HCT116 (cell line): ENCODE results near the gene TTC9. TPM values are rescaled to one million over a fixed set of nuclear protein-coding genes. Genes with fewer than 3 reads are reported as not detected.

Experiments used
- ATAC-seq: fragments of 200-7000 bp; cut with Tn5 transposase; 2 replicates; pipeline ENCODE4 v1.9.1; 2020; ENCODE audit warnings: mild to moderate bottlenecking, moderate library complexity
- BruUV-seq: library from RNA; stranded (reverse); fragments of 400-500 nt; replicated peaks from 2 replicates; lab custom pipeline; 2021; lab: Mats Ljungman, UMichigan
- CTCF ChIA-PET: fragments of 300-600 bp; sonication (Branson Sonifier 250); formaldehyde crosslinking; loops from one replicate; lab custom pipeline; 2021; ENCODE audit warnings: antibody characterized with exemption; lab: Charles Lee
- POLR2A ChIA-PET: fragments of 300-600, 350-600 bp; sonication (Branson Sonifier 250); formaldehyde crosslinking; loops from one replicate; lab custom pipeline; 2021; ENCODE audit warnings: antibody characterized with exemption; lab: Charles Lee
- RAD21 ChIA-PET, 2 experiments: fragments of 300-600 bp; sonication (Branson Sonifier 250); formaldehyde crosslinking; loops; one replicate each; lab custom pipeline; 2023; ENCODE audit warnings: low total read pairs in 2 of 2; ENCODE audit not compliant: uncharacterized antibody in 2 of 2, unreplicated experiment in 2 of 2, low non-redundant PET in 1 of 2; lab: Charles Lee
- DNase-seq: peaks from one replicate; pipeline ENCODE4 v3.0.0-alpha.2; 2010; ENCODE audit warnings: low read depth, low spot score
- H2AFZ ChIP-seq: fragments of 200-600 bp; shearing (Covaris generic), sonication (generic); 2 replicates; pipeline ENCODE4 v1.6.1; 2017; ENCODE audit warnings: low read depth, mixed run types, mixed read lengths, antibody characterized with exemption, low read length; ENCODE audit not compliant: poor library complexity, severe bottlenecking
- H3K27ac ChIP-seq: 2 replicates; pipeline ENCODE4 v1.5.1; 2012; ENCODE audit warnings: low read depth, low read length
- H3K27me3 ChIP-seq: fragments of 200-600 bp; sonication (generic); 2 replicates; pipeline ENCODE4 v1.6.1; 2016; ENCODE audit warnings: mixed run types, low read length, mixed read lengths; ENCODE audit not compliant: insufficient read depth
- H3K36me3 ChIP-seq, 2 experiments: fragments of 200-500 bp in 1 of 2; fragments of 200-600 bp in 1 of 2; sonication (Bioruptor generic) in 1 of 2; sonication (generic) in 1 of 2; 2 replicates each; pipeline versions ENCODE4 v1.5.1 to v1.6.1; 2014 to 2016; ENCODE audit warnings: low read length in 2 of 2, inconsistent platforms in 1 of 2, mixed read lengths in 1 of 2, mixed run types in 1 of 2; ENCODE audit not compliant: insufficient read depth in 2 of 2, control insufficient read depth in 1 of 2
- H3K4me1 ChIP-seq, 2 experiments: fragments of 200-600 bp in 1 of 2; sonication (generic) in 1 of 2; 2 replicates each; pipeline versions ENCODE4 v1.5.1 to v1.6.1; 2012 to 2017; ENCODE audit warnings: low read length in 2 of 2, inconsistent platforms in 1 of 2, mild to moderate bottlenecking in 1 of 2, mixed read lengths in 1 of 2, mixed run types in 1 of 2, moderate library complexity in 1 of 2; ENCODE audit not compliant: insufficient read depth in 2 of 2, control insufficient read depth in 1 of 2
- H3K4me2 ChIP-seq: fragments of 200-600 bp; sonication (generic); 2 replicates; pipeline ENCODE4 v1.6.1; 2017; ENCODE audit warnings: mixed run types, low read length, mixed read lengths
- H3K4me3 ChIP-seq, 2 experiments: fragments of 200-600 bp in 1 of 2; sonication (generic) in 1 of 2; replicated peaks in 1 of 2; 2 replicates each; pipeline ENCODE4 v1.5.1; 2011 to 2016; ENCODE audit warnings: low read length in 2 of 2, control low read depth in 1 of 2, low read depth in 1 of 2, mild to moderate bottlenecking in 1 of 2, mixed read lengths in 1 of 2, mixed run types in 1 of 2
- H3K79me2 ChIP-seq: fragments of 200-600 bp; sonication (generic); 2 replicates; pipeline ENCODE4 v1.6.1; 2017; ENCODE audit warnings: mild to moderate bottlenecking, mixed run types, low read length, moderate library complexity, mixed read lengths; ENCODE audit not compliant: insufficient read depth
- H3K9ac ChIP-seq: fragments of 200-600 bp; sonication (generic); 2 replicates; pipeline ENCODE4 v1.6.1; 2016; ENCODE audit warnings: low read length, mixed read lengths
- H3K9me2 ChIP-seq: fragments of 200-600 bp; sonication (generic), shearing (Covaris generic); 2 replicates; pipeline ENCODE4 v1.6.1; 2017; ENCODE audit warnings: mixed run types, mild to moderate bottlenecking, moderate library complexity; ENCODE audit not compliant: insufficient read depth
- H3K9me3 ChIP-seq, 2 experiments: fragments of 200-500 bp in 1 of 2; fragments of 200-600 bp in 1 of 2; sonication (Bioruptor generic) in 1 of 2; sonication (generic) in 1 of 2; 2 replicates each; pipeline ENCODE4 v1.6.1; 2014 to 2017; ENCODE audit warnings: low read length in 2 of 2, mixed read lengths in 2 of 2, inconsistent platforms in 1 of 2, low read depth in 1 of 2, mild to moderate bottlenecking in 1 of 2, mixed run types in 1 of 2, moderate library complexity in 1 of 2; ENCODE audit not compliant: control insufficient read depth in 1 of 2, insufficient read depth in 1 of 2
- H4K20me1 ChIP-seq: fragments of 200-600 bp; sonication (generic), shearing (Covaris generic); 2 replicates; pipeline ENCODE4 v1.6.1; 2017; ENCODE audit warnings: mixed run types, mild to moderate bottlenecking, moderate library complexity; ENCODE audit not compliant: insufficient read depth
- ATF3 ChIP-seq: IDR thresholded peaks from 2 replicates; pipeline ENCODE4 v1.6.1; 2012
- CBX3 ChIP-seq: IDR thresholded peaks from 2 replicates; pipeline ENCODE4 v1.6.1; 2012; ENCODE audit warnings: low read depth
- CTCF ChIP-seq, 3 experiments: fragments of 200-600 bp in 1 of 3; sonication (generic) in 1 of 3; IDR thresholded peaks in 2 of 3; conservative IDR thresholded peaks in 1 of 3; 2 replicates each; pipeline ENCODE4 v1.5.1; 2012 to 2017; ENCODE audit warnings: low read depth in 2 of 3, low read length in 2 of 3, antibody characterized with exemption in 1 of 3, borderline replicate concordance in 1 of 3, control low read depth in 1 of 3, mild to moderate bottlenecking in 1 of 3, mixed read lengths in 1 of 3, mixed run types in 1 of 3, moderate library complexity in 1 of 3; ENCODE audit not compliant: insufficient read depth in 1 of 3
- EGR1 ChIP-seq: IDR thresholded peaks from 2 replicates; pipeline ENCODE4 v1.6.1; 2012; ENCODE audit warnings: low read depth
- ELF1 ChIP-seq: IDR thresholded peaks from 2 replicates; pipeline ENCODE4 v1.6.1; 2012; ENCODE audit warnings: low read depth, borderline replicate concordance
- EZH2 ChIP-seq: fragments of 200-600 bp; sonication (generic); IDR thresholded peaks from 2 replicates; pipeline ENCODE4 v1.6.1; 2017; ENCODE audit warnings: antibody characterized with exemption, mixed run types
- EZH2phosphoT487 ChIP-seq: fragments of 200-600 bp; IDR thresholded peaks from 2 replicates; pipeline ENCODE4 v1.6.1; 2018; ENCODE audit warnings: antibody characterized with exemption, borderline replicate concordance
- POLR2AphosphoS5 ChIP-seq: IDR thresholded peaks from 2 replicates; pipeline ENCODE4 v1.6.1; 2011; ENCODE audit warnings: mild to moderate bottlenecking, low read depth, low read length, moderate library complexity
- TCF7L2 ChIP-seq: IDR thresholded peaks from 2 replicates; pipeline ENCODE4 v1.7.0; 2011; ENCODE audit warnings: borderline replicate concordance, inconsistent platforms; ENCODE audit not compliant: insufficient read depth, insufficient read length; ENCODE audit errors: extremely low read depth
- YY1 ChIP-seq: IDR thresholded peaks from 2 replicates; pipeline ENCODE4 v1.6.1; 2011; ENCODE audit warnings: low read length, low read depth, moderate library complexity, mild to moderate bottlenecking; ENCODE audit not compliant: insufficient replicate concordance; ENCODE audit errors: extremely low read depth
- ZFX ChIP-seq: fragments of 450-650 bp; IDR thresholded peaks from 2 replicates; pipeline ENCODE4 v1.6.1; 2017
- ZNF274 ChIP-seq: fragments of 200-500 bp; sonication (Bioruptor generic); IDR thresholded peaks from 2 replicates; pipeline ENCODE4 v1.6.1; 2014; ENCODE audit warnings: mild to moderate bottlenecking, low read depth, low read length, inconsistent platforms
- intact Hi-C: fragments of 100-400 bp; cut with micrococcal nuclease; formaldehyde crosslinking; loops from 2 replicates; pipeline ENCODE4 v1.10.0; 2022
- total RNA-seq: library from RNA; stranded (reverse); gene quantifications from one replicate; pipeline ENCODE4 v1.2.1, GENCODE V29; 2021; ENCODE audit not compliant: unreplicated experiment

The TTC9 gene
- total RNA-seq, 1 experiment from 2014 or later: 2.4 TPM

- RAD21 ChIA-PET: no interaction called here
- H3K27me3 ChIP-seq: no peaks in the 10 kb centered on the region
- intact Hi-C loops: no loop called here
- TF ChIP-seq ZNF274 (no peak), ELF1 (no peak), POLR2AphosphoS5 (no peak), EZH2 (no peak), ATF3 (no peak), CBX3 (no peak), CTCF (IDR thresholded peaks at IDR 0.05 in 2 of 3, conservative IDR thresholded peaks at IDR 0.05 in 1 of 3; ENCODE audit: borderline replicate concordance in 1 of 3, insufficient read depth in 1 of 3, low read depth in 2 of 3, low read length in 2 of 3) (no peak), ZFX (no peak), EZH2phosphoT487 (no peak), TCF7L2 (no peak), YY1 (no peak), EGR1 (no peak)
- POLR2A ChIA-PET: no interaction called here
- CTCF ChIA-PET: no interaction called here
- H3K4me2 ChIP-seq: no peak overlapping the region
- H3K36me3 ChIP-seq: no peaks in the 10 kb centered on the region
- no peaks in the 10 kb centered on the region for H3K79me2 ChIP-seq
- peaks cover 0 to 3% of the 10 kb centered on the region in 2 experiments; a peak in 1 of 4 replicates for H3K4me1 ChIP-seq
- no peak for ATAC-seq
- no peaks in the 10 kb centered on the region for H3K9me3 ChIP-seq
- no peak overlapping the region for H3K9ac ChIP-seq
- no peak for DNase-seq
- H4K20me1 ChIP-seq: no peaks in the 10 kb centered on the region
- H3K9me2 ChIP-seq: no peaks in the 10 kb centered on the region
- no peak overlapping the region for H3K27ac ChIP-seq
- no peak overlapping the region for H2AFZ ChIP-seq
- no TSS peak for BruUV-seq
- H3K4me3 ChIP-seq: no peak overlapping the region
These were observed 12.9 kb downstream of the TTC9 start for GRCh38 chr14:70654632-70655031.
